Peyer's patch (tissue), 4 donors: ENCODE data around the gene MYH3.

Source experiments
- CTCF ChIP-seq, 6 experiments: fragments of 450-650 bp in 4 of 6; fragments of 200-600 bp in 2 of 6; sonication (generic) in 1 of 6; IDR thresholded peaks; one replicate each; pipeline ENCODE4 v1.5.1; 2017 to 2019; ENCODE audit warnings: antibody characterized with exemption in 6 of 6, mild to moderate bottlenecking in 3 of 6, moderate library complexity in 1 of 6
- POLR2A ChIP-seq, 2 donors: fragments of 450-650 bp; IDR thresholded peaks; one replicate each; pipeline ENCODE4 v1.5.1; 2017; ENCODE audit warnings: antibody characterized with exemption in 2 of 2, mild to moderate bottlenecking in 2 of 2, moderate library complexity in 2 of 2

- no peak for TF ChIP-seq CTCF (IDR thresholded peaks at IDR 0.05)
- no peak for TF ChIP-seq POLR2A (IDR thresholded peaks at IDR 0.05)
Measured at GRCh38 chr17:10663231-10663630, 6.1 kb upstream of the MYH3 start.
